GM06990 (cell line): ENCODE results near the gene MPC1.

Experiments used
- DNase-seq: peaks from one replicate; pipeline ENCODE4 v3.0.0-alpha.2; 2011; ENCODE audit not compliant: insufficient read length; ENCODE audit errors: extremely low read depth
- H3K27me3 ChIP-seq: replicated peaks from 2 replicates; pipeline ENCODE4 v1.6.0; 2011; ENCODE audit warnings: low read length; ENCODE audit not compliant: control insufficient read depth, insufficient read depth
- H3K36me3 ChIP-seq: 2 replicates; pipeline ENCODE4 v1.5.1; 2011; ENCODE audit warnings: low read length; ENCODE audit not compliant: control insufficient read depth, insufficient read depth
- H3K4me3 ChIP-seq: replicated peaks from 2 replicates; pipeline ENCODE4 v1.5.1; 2011; ENCODE audit warnings: low read depth, mild to moderate bottlenecking, control low read depth, low read length
- CTCF ChIP-seq: IDR thresholded peaks from 2 replicates; pipeline ENCODE4 v1.5.1; 2011; ENCODE audit warnings: low read length, control low read depth, mild to moderate bottlenecking, inconsistent platforms; ENCODE audit not compliant: insufficient read depth, poor library complexity, severe bottlenecking

The MPC1 gene

GRCh38 chr6:166355552-166355951 is 27.2 kb downstream of the MPC1 start:
- Histone ChIP-seq H3K4me3 (no peak overlapping the region), H3K27me3 (no peaks in the 10 kb centered on the region), H3K36me3 (no peaks in the 10 kb centered on the region)
- no peak for DNase-seq
- no peak for TF ChIP-seq CTCF

- no peak for TF ChIP-seq CTCF
These were observed 27.8 kb downstream of the MPC1 start for GRCh38 chr6:166354965-166355364.

GRCh38 chr6:166354143-166354542 is 28.6 kb downstream of the MPC1 start:
- Histone ChIP-seq H3K27me3 (no peaks in the 10 kb centered on the region), H3K36me3 (no peaks in the 10 kb centered on the region), H3K4me3 (no peak overlapping the region)
- TF ChIP-seq CTCF: no peak
- no peak for DNase-seq

More at GRCh38 chr6:166354965-166355364, 27.8 kb downstream of the MPC1 start:
- DNase-seq: no peak
- H3K4me3 ChIP-seq: no peak overlapping the region
- no peaks in the 10 kb centered on the region for H3K36me3 ChIP-seq
- H3K27me3 ChIP-seq: no peaks in the 10 kb centered on the region

GRCh38 chr6:166353507-166353906 is 29.2 kb downstream of the MPC1 start:
- H3K27me3 ChIP-seq: no peaks in the 10 kb centered on the region
- TF ChIP-seq CTCF: no peak
- H3K36me3 ChIP-seq: no peaks in the 10 kb centered on the region
- no peak overlapping the region for H3K4me3 ChIP-seq
- no peak for DNase-seq

GRCh38 chr6:166352923-166353322 is 29.8 kb downstream of the MPC1 start:
- no peak for DNase-seq
- Histone ChIP-seq H3K27me3 (no peaks in the 10 kb centered on the region), H3K36me3 (no peaks in the 10 kb centered on the region), H3K4me3 (no peak overlapping the region)
- no peak for TF ChIP-seq CTCF

- no peak for TF ChIP-seq CTCF
- H3K4me3 ChIP-seq: no peak overlapping the region
- DNase-seq: no peak
These were observed 30.9 kb downstream of the MPC1 start for GRCh38 chr6:166351715-166352285.

More at GRCh38 chr6:166351715-166352285, 30.9 kb downstream of the MPC1 start:
- H3K36me3 ChIP-seq: no peaks in the 10 kb centered on the region
- H3K27me3 ChIP-seq: no peaks in the 10 kb centered on the region
